Astrocyte of the cerebellum (primary cell): ENCODE results near the gene SHTN1.

Source experiments
- DNase-seq: peaks from one replicate; pipeline ENCODE4 v3.0.0-alpha.2; 2011; ENCODE audit warnings: low read depth
- H3K4me3 ChIP-seq: 2 replicates; pipeline ENCODE4 v1.5.1; 2011; ENCODE audit warnings: mild to moderate bottlenecking, low read depth, low read length, moderate library complexity
- CTCF ChIP-seq: IDR thresholded peaks from 2 replicates; pipeline ENCODE4 v1.5.1; 2012; ENCODE audit warnings: low read length, low read depth, moderate library complexity, mild to moderate bottlenecking; ENCODE audit errors: missing control alignments
- in situ Hi-C: cut with HindIII; loops from 2 replicates; pipeline ENCODE4 v1.10.0; 2017; ENCODE audit warnings: low sequenced_read_pairs

SHTN1 gene

GRCh38 chr10:116990276-116990800, 14.6 kb downstream of the SHTN1 start:
- TF ChIP-seq CTCF, result no peak
- in situ Hi-C loops, result no loop called here
- DNase-seq, result no peak
- no peak overlapping the region for H3K4me3 ChIP-seq

DNA sequence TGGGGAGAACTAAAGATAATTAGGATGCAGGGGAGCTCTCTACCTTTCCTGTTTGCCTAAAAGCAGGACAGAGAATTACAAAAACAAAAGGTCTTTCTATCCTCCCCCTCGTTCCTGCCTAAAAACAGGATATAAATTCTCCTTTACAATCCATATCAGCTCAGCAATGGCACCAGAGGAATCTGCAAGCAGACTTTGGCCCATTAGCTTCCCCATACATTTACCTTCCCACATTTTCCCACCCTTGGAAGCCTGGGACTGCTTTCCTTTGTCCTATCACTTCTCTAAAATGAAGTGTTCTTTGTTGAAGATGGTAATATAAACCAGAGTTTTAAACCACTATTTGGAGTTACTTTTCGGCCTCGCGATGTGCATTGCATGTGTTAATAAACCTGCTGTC, 15.5 kb downstream of the SHTN1 start:
- no peak overlapping the region for H3K4me3 ChIP-seq
- DNase-seq, result no peak
- in situ Hi-C loops, result no loop called here
- TF ChIP-seq CTCF, result no peak

GRCh38 chr10:116988311-116988710, 16.7 kb downstream of the SHTN1 start:
- no peak for TF ChIP-seq CTCF
- H3K4me3 ChIP-seq, result no peak overlapping the region
- no peak for DNase-seq
- in situ Hi-C loops, result no loop called here

DNA sequence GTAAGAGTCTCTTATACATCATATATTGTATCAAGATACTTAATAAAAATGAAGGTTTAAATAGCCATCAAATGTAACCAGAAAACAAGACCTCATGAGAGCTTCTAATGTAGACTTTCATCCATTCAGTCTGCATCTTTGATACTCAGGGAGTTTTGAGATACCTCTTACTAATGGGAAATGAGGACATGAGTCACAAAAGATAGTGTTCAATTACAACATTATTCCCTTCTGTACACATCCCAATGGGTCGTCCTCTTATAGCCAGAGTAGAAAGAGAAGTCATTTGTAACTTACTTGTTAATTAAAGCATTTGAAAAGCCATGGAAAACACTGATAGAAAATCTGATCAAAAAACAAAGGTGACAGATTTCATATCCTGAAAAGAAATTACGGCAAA, 19.4 kb downstream of the SHTN1 start:
- H3K4me3 ChIP-seq, result no peak overlapping the region
- in situ Hi-C loops, result no loop called here
- TF ChIP-seq CTCF, result no peak
- DNase-seq, result no peak

DNA sequence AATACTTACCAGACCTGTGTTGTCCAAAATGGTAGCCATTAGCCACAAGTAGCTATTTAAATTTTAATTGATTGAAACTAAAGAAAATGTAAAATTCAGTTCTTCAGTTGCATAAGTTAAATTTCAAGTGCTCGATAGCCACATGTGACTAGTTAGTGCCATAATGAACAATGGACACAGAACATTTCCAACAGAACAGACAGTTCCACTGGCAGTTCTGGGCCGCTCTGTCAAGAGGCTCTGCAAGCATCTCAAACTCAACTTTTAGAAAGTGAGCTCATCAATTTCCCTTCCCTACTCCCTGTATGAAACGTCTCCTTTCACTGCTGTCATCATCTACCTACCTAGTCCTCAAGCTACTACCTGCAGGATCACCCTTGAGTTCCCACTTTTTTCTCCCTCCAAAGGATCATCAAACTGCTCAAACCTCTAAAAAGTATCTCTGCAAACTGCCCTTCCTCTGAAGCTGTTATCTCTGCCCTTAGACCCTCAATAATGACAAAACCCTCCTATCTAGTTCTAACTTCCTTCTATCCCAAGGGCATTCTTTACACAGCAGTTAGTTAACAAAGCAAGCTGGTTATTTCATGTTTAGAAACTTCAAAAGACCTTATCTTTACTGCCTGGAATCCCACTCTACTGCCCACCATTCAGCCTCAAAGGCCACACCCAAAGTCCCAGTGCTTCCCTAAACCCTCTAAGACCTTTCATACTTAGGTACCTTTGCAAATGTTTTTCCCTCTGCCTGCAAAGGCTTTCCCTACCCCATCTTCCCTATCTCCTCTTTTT, 20.6 kb downstream of the SHTN1 start:
- in situ Hi-C loops, result no loop called here
- TF ChIP-seq CTCF, result no peak
- DNase-seq, result no peak
- H3K4me3 ChIP-seq, result no peak overlapping the region

DNA sequence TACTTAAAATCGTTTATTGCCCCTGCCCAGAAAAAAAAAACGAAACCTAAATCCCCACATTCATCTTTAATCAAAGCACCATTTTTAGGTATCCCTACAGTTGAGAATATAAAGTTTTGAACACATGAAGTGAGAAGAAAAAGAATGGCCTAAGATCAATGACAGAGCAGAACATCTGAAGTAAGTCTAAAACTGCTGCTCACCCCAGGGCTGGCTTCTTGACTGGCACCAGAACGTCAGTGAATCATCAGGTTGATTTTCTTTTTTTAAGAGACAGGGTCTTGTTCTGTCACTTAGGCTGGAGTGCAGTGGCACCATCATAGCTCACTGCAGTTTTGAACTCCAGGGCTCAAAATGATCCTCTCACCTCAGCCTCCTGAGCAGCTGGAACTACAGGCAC, 24.9 kb downstream of the SHTN1 start:
- no peak for DNase-seq
- H3K4me3 ChIP-seq, result no peak overlapping the region
- TF ChIP-seq CTCF, result no peak
- in situ Hi-C loops, result no loop called here

DNA sequence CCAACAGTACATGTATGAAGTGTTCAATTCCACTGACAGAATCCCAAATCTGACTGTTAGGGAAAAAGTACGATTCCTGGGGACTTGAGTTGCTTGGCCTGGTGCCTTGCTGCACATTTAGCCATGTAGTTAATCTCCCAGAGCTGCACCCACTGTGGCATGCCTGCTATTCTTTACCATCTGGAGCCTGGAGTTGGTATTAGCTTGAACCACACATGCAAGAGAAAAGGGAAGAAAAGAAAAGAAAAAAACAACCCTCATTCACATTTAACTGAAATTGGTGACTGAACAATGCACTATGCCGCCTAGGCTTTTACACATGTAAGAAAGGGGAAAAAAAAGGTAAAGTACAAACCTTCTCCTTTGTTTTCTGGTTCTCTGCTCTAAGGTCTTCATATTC, 26.1 kb downstream of the SHTN1 start:
- no peak for TF ChIP-seq CTCF
- DNase-seq, result no peak
- no peak overlapping the region for H3K4me3 ChIP-seq
- in situ Hi-C loops, result no loop called here
